Measurements from ENCODE around the gene SCGB1A1.
A peak's percentile ranks its signal among the peaks of the same experiment; 100 is the strongest.

SCGB1A1 gene

DNA sequence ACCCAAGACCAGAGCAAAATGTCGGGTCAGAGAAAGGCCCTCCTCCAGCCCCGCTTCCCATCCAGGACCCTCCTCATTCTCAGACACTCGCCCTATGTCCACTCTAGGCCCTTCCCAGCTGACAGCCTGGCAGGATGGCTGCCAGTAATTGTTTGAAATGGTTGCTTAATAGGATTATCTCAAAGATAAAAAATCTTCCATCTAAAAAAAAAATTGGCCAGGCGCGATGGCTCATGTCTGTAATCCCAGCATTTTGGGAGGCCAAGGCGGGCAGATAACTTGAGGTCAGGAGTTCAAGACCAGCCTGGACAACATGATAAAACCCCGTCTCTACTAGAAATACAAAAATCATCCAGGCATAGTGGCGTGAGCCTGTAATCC is 32.4 kb downstream of the SCGB1A1 start:
- no peak for DNase-seq

GRCh38 chr11:62452261-62452660 is 33.4 kb downstream of the SCGB1A1 start:
- DNase-seq = no peak

DNA sequence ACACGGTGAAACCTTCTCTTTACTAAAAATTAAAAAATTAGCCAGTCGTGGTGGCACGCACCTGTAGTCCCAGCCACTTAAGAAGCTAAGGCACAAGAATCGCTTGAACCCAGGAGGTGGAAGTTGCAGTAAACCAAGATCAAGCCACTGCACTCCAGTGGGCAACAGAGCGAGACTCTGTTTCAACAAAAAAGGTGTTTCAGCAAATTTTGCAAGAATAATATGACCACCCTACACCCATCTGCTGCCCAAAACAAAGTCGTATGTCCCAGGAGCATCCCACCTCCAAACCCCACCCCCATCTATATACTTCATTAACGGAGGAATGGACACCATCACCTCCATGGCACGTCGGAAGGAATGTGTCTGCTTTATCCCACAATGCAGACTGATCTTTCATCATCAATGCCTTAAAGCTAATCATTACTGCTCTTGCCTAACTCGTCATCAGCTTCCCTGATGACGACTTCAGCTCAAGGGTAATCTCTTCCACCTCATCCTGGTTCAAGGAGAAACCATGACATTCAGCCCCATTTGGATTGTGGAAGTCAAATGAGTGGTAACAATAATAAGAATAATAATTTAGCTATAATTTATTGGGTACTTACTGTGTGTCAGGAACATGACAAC is 34.1 kb downstream of the SCGB1A1 start:
- no peak for DNase-seq

DNA sequence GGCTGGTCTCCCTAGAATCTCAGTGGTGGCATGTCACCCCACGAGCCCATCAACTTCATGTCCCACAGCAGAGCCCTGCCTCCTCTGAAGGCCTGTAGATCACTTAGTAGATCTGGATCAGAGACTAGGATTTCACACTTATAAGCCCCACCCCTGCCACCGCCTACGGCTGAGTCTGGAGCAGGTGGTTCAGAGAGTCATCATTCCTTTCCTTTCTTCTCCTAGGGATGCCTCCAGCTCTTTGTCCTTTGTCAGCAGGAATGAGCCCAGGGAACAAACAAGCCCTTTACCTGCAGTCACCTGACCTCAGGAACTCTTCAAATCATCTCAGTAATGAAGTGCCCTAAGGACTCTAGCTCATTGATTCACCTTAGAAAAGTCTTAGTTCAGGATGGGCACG is 37.8 kb downstream of the SCGB1A1 start:
- DNase-seq = no peak

- DNase-seq = no peak
Measured at GRCh38 chr11:62457478-62457877, 38.6 kb downstream of the SCGB1A1 start.

DNA sequence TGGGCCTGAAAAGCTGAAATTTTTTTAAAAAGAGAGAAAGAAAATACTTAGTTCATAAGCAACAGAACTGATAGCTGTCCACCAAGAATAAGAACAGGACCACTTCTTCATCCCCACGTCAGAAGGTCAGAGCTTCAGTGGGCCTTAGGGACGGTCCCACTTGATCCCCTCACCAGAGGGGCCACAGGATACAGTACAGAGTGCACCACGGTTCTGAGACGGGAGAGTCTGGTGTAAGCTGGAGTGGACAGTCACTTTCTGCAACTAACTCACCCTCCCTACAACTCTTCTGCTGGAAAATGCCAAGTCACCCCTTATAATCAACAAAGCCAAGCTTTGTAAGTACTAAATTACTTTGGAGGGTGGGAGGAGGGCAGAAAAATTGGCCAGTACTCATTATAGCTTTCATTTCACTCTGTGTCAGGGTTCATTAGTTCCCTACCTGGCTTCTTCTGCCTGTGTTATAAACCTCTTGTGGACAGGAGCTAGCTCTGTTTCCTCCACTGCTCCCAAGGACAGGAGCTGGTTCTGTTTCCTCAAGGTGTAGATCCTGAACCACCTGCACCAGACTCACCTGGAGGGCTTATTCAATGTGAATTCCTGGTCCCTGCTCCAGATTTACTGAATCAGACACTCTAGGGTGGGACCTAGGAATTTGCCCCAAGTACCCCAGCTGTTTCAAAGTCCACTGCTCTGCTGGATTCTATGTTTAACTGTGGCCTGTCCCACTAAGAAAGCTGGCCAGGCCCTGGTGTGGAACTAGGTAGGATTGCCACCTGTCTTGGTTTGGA is 39.6 kb downstream of the SCGB1A1 start:
- DNase-seq = no peak

DNA sequence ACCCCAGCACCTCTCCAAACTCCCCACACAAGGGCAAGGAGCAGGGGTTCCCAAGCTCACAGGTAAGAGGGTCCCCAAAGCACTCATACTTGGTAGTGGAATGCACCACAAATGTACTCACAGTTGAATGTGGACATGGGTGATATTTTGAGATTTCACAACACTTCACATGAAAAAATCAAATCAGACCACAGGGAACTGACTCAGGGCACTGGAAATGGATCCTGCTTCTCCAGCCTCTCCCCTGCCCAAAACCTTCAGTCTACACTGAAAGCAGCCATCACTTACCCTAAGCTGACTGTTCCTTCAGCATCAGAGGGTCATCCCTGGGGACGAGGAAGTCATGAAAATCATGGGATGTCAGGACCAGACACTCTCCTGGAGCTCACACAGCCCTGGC is 40.2 kb downstream of the SCGB1A1 start:
- no peak for DNase-seq

GRCh38 chr11:62461740-62462507 is 43.1 kb downstream of the SCGB1A1 start:
- no peak for DNase-seq

- no peak for DNase-seq
Measured at GRCh38 chr11:62462508-62462892, 43.7 kb downstream of the SCGB1A1 start.

GRCh38 chr11:62463121-62463542 is 44.3 kb downstream of the SCGB1A1 start:
- DNase-seq = no peak

- DNase-seq = no peak
Measured at GRCh38 chr11:62464655-62465054, 45.8 kb downstream of the SCGB1A1 start.

DNA sequence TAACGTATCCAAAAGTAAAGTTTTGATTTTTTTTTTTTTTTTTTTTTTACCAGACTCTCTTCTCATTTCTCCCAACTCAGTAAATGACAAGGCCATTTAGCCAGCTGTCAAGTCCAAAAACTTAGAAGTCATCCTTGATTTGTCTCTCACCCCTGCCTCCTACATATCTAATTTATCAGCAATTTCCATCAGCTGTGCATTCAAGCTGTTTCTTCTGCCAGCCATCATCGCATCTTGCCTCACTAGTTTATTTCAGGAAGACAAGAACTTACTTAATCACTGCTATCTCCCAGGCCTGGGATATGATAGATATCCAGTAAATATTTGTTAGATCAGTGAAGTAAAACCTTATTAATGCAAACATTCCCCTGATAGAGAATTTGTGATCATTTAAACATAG is 47.6 kb downstream of the SCGB1A1 start:
- DNase-seq = no peak

- DNase-seq = no peak
Measured at GRCh38 chr11:62468577-62468976, 49.7 kb downstream of the SCGB1A1 start.

- no peak for DNase-seq
Measured at GRCh38 chr11:62471603-62472002, 52.8 kb downstream of the SCGB1A1 start.

GRCh38 chr11:62472063-62472884 is 53.4 kb downstream of the SCGB1A1 start:
- peak; percentile 59 for DNase-seq

Data from T1000 (cell line).